HepG2 (cell line): ENCODE measurements around the gene STH. TPM values are rescaled to one million over a fixed set of nuclear protein-coding genes. Genes with fewer than 3 reads are reported as not detected.

ENCODE experiments used
- ATAC-seq: fragments of 200-7000 bp; cut with Tn5 transposase; 3 replicates; pipeline ENCODE4 v1.9.1; 2020; ENCODE audit warnings: mild to moderate bottlenecking, moderate library complexity
- BruUV-seq: library from RNA; stranded (reverse); fragments of 400-500 nt; replicated peaks from 2 replicates; lab custom pipeline; 2021; lab: Mats Ljungman, UMichigan
- CTCF ChIA-PET: fragments of 300-600 bp; formaldehyde crosslinking; extraction: SDS; loops from one replicate; lab custom pipeline; 2021; ENCODE audit warnings: low total read pairs, inconsistent platforms, low intra/inter-chr PET ratio; lab: Yijun Ruan, JAX
- POLR2A ChIA-PET: fragments of 350-600 bp; sonication (Branson Sonifier 250); formaldehyde crosslinking; loops from one replicate; lab custom pipeline; 2020; ENCODE audit warnings: antibody characterized with exemption, inconsistent platforms; lab: Yijun Ruan, JAX
- DNase-seq: peaks from one replicate; pipeline ENCODE4 v3.0.0-alpha.2; 2015; ENCODE audit warnings: low spot score
- FAIRE-seq: peaks from 3 replicates; lab custom pipeline; 2011; peaks lifted over from hg19 to GRCh38; lab: Jason Lieb, UNC
- H2AFZ ChIP-seq: one replicate; pipeline ENCODE4 v1.6.1; 2011; ENCODE audit warnings: low read length, inconsistent platforms
- H3K27ac ChIP-seq: fragments of 300-600 bp; 3 replicates; pipeline ENCODE4 v1.8.0; 2011; ENCODE audit warnings: mixed run types, mild to moderate bottlenecking, mixed read lengths, low read length, inconsistent platforms; ENCODE audit not compliant: insufficient read depth; ENCODE audit errors: extremely low read length
- H3K27me3 ChIP-seq, 2 experiments: fragments of 200-600 bp in 1 of 2; 2 replicates in 1 of 2; 3 replicates in 1 of 2; pipeline versions ENCODE4 v1.6.0 to v1.8.0; 2011; ENCODE audit warnings: low read length in 2 of 2, mild to moderate bottlenecking in 2 of 2, moderate library complexity in 2 of 2, inconsistent platforms in 1 of 2; ENCODE audit not compliant: insufficient read depth in 2 of 2, control insufficient read depth in 1 of 2
- H3K36me3 ChIP-seq, 2 experiments: fragments of 200-600 bp in 1 of 2; replicated peaks in 1 of 2; 2 replicates in 1 of 2; 3 replicates in 1 of 2; pipeline versions ENCODE4 v1.5.1 to v1.8.0; 2011; ENCODE audit warnings: low read length in 2 of 2, inconsistent platforms in 1 of 2; ENCODE audit not compliant: insufficient read depth in 2 of 2, control insufficient read depth in 1 of 2
- H3K4me1 ChIP-seq: 2 replicates; pipeline ENCODE4 v1.5.1; 2012; ENCODE audit warnings: low read length, inconsistent platforms; ENCODE audit not compliant: insufficient read depth
- H3K4me2 ChIP-seq: 2 replicates; pipeline ENCODE4 v1.6.0; 2011; ENCODE audit warnings: low read depth, low read length, inconsistent platforms
- H3K4me3 ChIP-seq, 3 experiments: fragments of 200-600 bp in 1 of 3; sonication (generic), shearing (Covaris generic) in 1 of 3; replicated peaks in 1 of 3; 2 replicates each; pipeline ENCODE4 v1.5.1; 2011 to 2016; ENCODE audit warnings: low read length in 3 of 3, inconsistent platforms in 2 of 3, low read depth in 2 of 3, mild to moderate bottlenecking in 2 of 3, control low read depth in 1 of 3, mixed read lengths in 1 of 3; ENCODE audit not compliant: insufficient read depth in 1 of 3
- H3K79me2 ChIP-seq: one replicate; pipeline ENCODE4 v1.6.1; 2011; ENCODE audit warnings: low read length, inconsistent platforms; ENCODE audit not compliant: insufficient read depth
- H3K9ac ChIP-seq: 2 replicates; pipeline ENCODE4 v1.6.0; 2011; ENCODE audit warnings: mild to moderate bottlenecking, low read depth, low read length, inconsistent platforms; ENCODE audit not compliant: insufficient read depth
- H3K9me3 ChIP-seq: 2 replicates; pipeline ENCODE4 v1.5.1; 2012; ENCODE audit warnings: mild to moderate bottlenecking, low read length
- H4K20me1 ChIP-seq: 2 replicates; pipeline ENCODE4 v1.6.0; 2011; ENCODE audit warnings: inconsistent platforms, mild to moderate bottlenecking, low read length, moderate library complexity; ENCODE audit not compliant: insufficient read depth
- ATRX ChIP-seq: sonication (generic); formaldehyde crosslinking; IDR thresholded peaks from 2 replicates; pipeline ENCODE4 v1.4.0; 2020; ENCODE audit warnings: missing genetic modification reagents, borderline replicate concordance
- HOXD1 ChIP-seq: sonication (generic); formaldehyde crosslinking; IDR thresholded peaks from 2 replicates; pipeline ENCODE4 v1.5.0; 2020; ENCODE audit warnings: missing genetic modification reagents
- MEIS2 ChIP-seq: sonication (generic); formaldehyde crosslinking; IDR thresholded peaks from 2 replicates; pipeline ENCODE4 v1.9.0; 2021; ENCODE audit warnings: mild to moderate bottlenecking, missing genetic modification reagents
- NFYB ChIP-seq: sonication (generic); formaldehyde crosslinking; IDR thresholded peaks from 2 replicates; pipeline ENCODE4 v1.4.0; 2020; ENCODE audit warnings: missing genetic modification reagents
- ZNF350 ChIP-seq: sonication (generic); formaldehyde crosslinking; IDR thresholded peaks from 2 replicates; pipeline ENCODE4 v1.4.0; 2020; ENCODE audit warnings: mild to moderate bottlenecking, low read depth, missing genetic modification reagents, borderline replicate concordance
- WGBS: methylation state at CpG from one replicate; pipeline ENCODE4 v1.1.6; 2017; ENCODE audit warnings: low lambda C conversion rate; 5-methylcytosine and 5-hydroxymethylcytosine counted together
- in situ Hi-C: cut with HindIII; loops from 2 replicates; pipeline ENCODE4 v1.10.0; 2017; ENCODE audit warnings: low pct_unique_long_range_greater_than_20kb; ENCODE audit not compliant: extremely low pct_ligation_motif_present
- intact Hi-C: fragments of 100-400 bp; cut with micrococcal nuclease; formaldehyde crosslinking; loops from one replicate; pipeline ENCODE4 v1.10.0; 2022; ENCODE audit not compliant: unreplicated experiment
- polyA plus RNA-seq, 8 experiments: library from polyadenylated mRNA; depleted of rRNA in 3 of 8; stranded (reverse) in 7 of 8; unstranded in 1 of 8; fragments of >200 nt; fragmentation: Illumina TruSeq in 4 of 8; extraction: Trizol in 4 of 8; gene quantifications; 2 replicates each; pipeline versions ENCODE4 v1.2.1 to v1.2.3, GENCODE V29; 2011 to 2016; ENCODE audit warnings: low read depth in 4 of 8, missing spikeins in 1 of 8, mixed read lengths in 1 of 8; ENCODE audit not compliant: insufficient read depth in 1 of 8
- total RNA-seq, 5 experiments: library from RNA; depleted of rRNA; stranded (reverse); fragments of >200 nt; fragmentation: Illumina TruSeq; extraction: Trizol; gene quantifications; 2 replicates each; pipeline ENCODE4 v1.2.3, GENCODE V29; 2016; ENCODE audit warnings: low read depth in 1 of 5
- TF ChIP-seq, protein P1 (sequence below): sonication (generic); formaldehyde crosslinking; conservative IDR thresholded peaks from 2 replicates; pipeline ENCODE4 v1.4.0; 2020; ENCODE audit warnings: mild to moderate bottlenecking, missing genetic modification reagents, moderate library complexity
- TF ChIP-seq, protein P2 (sequence below): sonication (generic); formaldehyde crosslinking; IDR thresholded peaks from 2 replicates; pipeline ENCODE4 v1.4.0; 2020; ENCODE audit warnings: missing genetic modification reagents
- TF ChIP-seq, protein P3 (sequence below): sonication (generic); formaldehyde crosslinking; IDR thresholded peaks from 2 replicates; pipeline ENCODE4 v1.8.1; 2023; ENCODE audit warnings: mild to moderate bottlenecking, missing genetic modification reagents
- TF ChIP-seq, protein P4 (sequence below): sonication (generic); formaldehyde crosslinking; IDR thresholded peaks from 2 replicates; pipeline ENCODE4 v1.9.0; 2021; ENCODE audit warnings: missing genetic modification reagents, mild to moderate bottlenecking, borderline replicate concordance
- TF ChIP-seq, protein P5 (sequence below): sonication (generic); formaldehyde crosslinking; IDR thresholded peaks from 2 replicates; pipeline ENCODE4 v1.5.0; 2020; ENCODE audit warnings: mild to moderate bottlenecking, missing genetic modification reagents
- TF ChIP-seq, protein P6 (sequence below): sonication (generic); formaldehyde crosslinking; IDR thresholded peaks from 2 replicates; pipeline ENCODE4 v1.4.0; 2020; ENCODE audit warnings: missing genetic modification reagents

STH gene
- total and polyA plus RNA-seq, 2 of the 13 experiments (the other 11 are each of a cell fraction or from before 2014, with no cell fraction given): not detected

DNA sequence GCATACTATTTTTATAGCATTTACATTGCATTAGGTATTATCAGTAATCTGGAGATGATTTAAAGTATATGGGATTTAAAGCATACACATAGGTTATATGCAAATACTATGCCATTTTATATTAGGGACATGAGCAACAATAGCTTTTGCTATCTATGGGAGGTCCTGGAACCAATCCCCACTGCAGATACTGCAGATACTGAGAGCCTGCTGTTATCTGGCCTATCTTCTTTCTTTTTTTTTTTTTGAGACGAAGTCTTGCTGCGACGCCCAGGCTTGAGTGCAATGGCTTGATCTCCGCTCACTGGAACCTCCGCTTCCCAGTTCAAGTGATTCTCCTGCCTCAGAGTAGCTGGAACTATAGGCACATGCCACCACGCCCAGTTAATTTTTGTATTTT lies 37.4 kb downstream of the STH start:
- no peaks in the 10 kb centered on the region for H3K9me3 ChIP-seq
- intact Hi-C loops: no loop called here
- H3K79me2 ChIP-seq: no peaks in the 10 kb centered on the region
- H4K20me1 ChIP-seq: no peaks in the 10 kb centered on the region
- peaks cover 62 to 99% of the 10 kb centered on the region in 2 experiments for H3K36me3 ChIP-seq
- H3K4me3 ChIP-seq: no peak overlapping the region
- DNase-seq (no peak), ATAC-seq (no peak), FAIRE-seq (no peak)
- H3K4me2 ChIP-seq: no peak overlapping the region
- over 99% methylated on average over 6 of the region's 6 CpGs for WGBS
- H3K9ac ChIP-seq: no peak overlapping the region
- TF ChIP-seq, protein P1, sequence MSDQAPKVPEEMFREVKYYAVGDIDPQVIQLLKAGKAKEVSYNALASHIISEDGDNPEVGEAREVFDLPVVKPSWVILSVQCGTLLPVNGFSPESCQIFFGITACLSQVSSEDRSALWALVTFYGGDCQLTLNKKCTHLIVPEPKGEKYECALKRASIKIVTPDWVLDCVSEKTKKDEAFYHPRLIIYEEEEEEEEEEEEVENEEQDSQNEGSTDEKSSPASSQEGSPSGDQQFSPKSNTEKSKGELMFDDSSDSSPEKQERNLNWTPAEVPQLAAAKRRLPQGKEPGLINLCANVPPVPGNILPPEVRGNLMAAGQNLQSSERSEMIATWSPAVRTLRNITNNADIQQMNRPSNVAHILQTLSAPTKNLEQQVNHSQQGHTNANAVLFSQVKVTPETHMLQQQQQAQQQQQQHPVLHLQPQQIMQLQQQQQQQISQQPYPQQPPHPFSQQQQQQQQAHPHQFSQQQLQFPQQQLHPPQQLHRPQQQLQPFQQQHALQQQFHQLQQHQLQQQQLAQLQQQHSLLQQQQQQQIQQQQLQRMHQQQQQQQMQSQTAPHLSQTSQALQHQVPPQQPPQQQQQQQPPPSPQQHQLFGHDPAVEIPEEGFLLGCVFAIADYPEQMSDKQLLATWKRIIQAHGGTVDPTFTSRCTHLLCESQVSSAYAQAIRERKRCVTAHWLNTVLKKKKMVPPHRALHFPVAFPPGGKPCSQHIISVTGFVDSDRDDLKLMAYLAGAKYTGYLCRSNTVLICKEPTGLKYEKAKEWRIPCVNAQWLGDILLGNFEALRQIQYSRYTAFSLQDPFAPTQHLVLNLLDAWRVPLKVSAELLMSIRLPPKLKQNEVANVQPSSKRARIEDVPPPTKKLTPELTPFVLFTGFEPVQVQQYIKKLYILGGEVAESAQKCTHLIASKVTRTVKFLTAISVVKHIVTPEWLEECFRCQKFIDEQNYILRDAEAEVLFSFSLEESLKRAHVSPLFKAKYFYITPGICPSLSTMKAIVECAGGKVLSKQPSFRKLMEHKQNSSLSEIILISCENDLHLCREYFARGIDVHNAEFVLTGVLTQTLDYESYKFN (CRISPR knock-in tag): no peak
- no peak for TF ChIP-seq NFYB (CRISPR knock-in tag)
- TF ChIP-seq, protein P2, sequence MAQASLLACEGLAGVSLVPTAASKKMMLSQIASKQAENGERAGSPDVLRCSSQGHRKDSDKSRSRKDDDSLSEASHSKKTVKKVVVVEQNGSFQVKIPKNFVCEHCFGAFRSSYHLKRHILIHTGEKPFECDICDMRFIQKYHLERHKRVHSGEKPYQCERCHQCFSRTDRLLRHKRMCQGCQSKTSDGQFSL (CRISPR knock-in tag): no peak
- TF ChIP-seq, protein P3, sequence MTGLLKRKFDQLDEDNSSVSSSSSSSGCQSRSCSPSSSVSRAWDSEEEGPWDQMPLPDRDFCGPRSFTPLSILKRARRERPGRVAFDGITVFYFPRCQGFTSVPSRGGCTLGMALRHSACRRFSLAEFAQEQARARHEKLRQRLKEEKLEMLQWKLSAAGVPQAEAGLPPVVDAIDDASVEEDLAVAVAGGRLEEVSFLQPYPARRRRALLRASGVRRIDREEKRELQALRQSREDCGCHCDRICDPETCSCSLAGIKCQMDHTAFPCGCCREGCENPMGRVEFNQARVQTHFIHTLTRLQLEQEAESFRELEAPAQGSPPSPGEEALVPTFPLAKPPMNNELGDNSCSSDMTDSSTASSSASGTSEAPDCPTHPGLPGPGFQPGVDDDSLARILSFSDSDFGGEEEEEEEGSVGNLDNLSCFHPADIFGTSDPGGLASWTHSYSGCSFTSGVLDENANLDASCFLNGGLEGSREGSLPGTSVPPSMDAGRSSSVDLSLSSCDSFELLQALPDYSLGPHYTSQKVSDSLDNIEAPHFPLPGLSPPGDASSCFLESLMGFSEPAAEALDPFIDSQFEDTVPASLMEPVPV (CRISPR knock-in tag): no peak
- no peak for TF ChIP-seq MEIS2 (CRISPR knock-in tag)
- no peak for TF ChIP-seq HOXD1
- TF ChIP-seq, protein P4, sequence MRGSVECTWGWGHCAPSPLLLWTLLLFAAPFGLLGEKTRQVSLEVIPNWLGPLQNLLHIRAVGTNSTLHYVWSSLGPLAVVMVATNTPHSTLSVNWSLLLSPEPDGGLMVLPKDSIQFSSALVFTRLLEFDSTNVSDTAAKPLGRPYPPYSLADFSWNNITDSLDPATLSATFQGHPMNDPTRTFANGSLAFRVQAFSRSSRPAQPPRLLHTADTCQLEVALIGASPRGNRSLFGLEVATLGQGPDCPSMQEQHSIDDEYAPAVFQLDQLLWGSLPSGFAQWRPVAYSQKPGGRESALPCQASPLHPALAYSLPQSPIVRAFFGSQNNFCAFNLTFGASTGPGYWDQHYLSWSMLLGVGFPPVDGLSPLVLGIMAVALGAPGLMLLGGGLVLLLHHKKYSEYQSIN (CRISPR knock-in tag): no peak
- TF ChIP-seq, protein P5, sequence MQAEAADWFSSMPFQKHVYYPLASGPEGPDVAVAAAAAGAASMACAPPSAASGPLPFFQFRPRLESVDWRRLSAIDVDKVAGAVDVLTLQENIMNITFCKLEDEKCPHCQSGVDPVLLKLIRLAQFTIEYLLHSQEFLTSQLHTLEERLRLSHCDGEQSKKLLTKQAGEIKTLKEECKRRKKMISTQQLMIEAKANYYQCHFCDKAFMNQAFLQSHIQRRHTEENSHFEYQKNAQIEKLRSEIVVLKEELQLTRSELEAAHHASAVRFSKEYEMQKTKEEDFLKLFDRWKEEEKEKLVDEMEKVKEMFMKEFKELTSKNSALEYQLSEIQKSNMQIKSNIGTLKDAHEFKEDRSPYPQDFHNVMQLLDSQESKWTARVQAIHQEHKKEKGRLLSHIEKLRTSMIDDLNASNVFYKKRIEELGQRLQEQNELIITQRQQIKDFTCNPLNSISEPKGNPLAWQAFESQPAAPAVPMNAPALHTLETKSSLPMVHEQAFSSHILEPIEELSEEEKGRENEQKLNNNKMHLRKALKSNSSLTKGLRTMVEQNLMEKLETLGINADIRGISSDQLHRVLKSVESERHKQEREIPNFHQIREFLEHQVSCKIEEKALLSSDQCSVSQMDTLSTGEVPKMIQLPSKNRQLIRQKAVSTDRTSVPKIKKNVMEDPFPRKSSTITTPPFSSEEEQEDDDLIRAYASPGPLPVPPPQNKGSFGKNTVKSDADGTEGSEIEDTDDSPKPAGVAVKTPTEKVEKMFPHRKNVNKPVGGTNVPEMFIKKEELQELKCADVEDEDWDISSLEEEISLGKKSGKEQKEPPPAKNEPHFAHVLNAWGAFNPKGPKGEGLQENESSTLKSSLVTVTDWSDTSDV: no peak
- TF ChIP-seq ZNF350 (CRISPR knock-in tag): no peak
- TF ChIP-seq ATRX (CRISPR knock-in tag): no peak
- TF ChIP-seq, protein P6, sequence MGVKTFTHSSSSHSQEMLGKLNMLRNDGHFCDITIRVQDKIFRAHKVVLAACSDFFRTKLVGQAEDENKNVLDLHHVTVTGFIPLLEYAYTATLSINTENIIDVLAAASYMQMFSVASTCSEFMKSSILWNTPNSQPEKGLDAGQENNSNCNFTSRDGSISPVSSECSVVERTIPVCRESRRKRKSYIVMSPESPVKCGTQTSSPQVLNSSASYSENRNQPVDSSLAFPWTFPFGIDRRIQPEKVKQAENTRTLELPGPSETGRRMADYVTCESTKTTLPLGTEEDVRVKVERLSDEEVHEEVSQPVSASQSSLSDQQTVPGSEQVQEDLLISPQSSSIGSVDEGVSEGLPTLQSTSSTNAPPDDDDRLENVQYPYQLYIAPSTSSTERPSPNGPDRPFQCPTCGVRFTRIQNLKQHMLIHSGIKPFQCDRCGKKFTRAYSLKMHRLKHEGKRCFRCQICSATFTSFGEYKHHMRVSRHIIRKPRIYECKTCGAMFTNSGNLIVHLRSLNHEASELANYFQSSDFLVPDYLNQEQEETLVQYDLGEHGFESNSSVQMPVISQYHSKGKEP (CRISPR knock-in tag): no peak
- no peaks in the 10 kb centered on the region for H3K4me1 ChIP-seq
- ChIA-PET POLR2A (no interaction called here), CTCF (no interaction called here)
- H2AFZ ChIP-seq: no peak overlapping the region
- in situ Hi-C loops: no loop called here
- no peak overlapping the region for H3K27ac ChIP-seq
- BruUV-seq: no TSS peak
- H3K27me3 ChIP-seq: no peaks in the 10 kb centered on the region
